ENCODE measurements around the gene HRAS. TPM values are rescaled to one million over a fixed set of nuclear protein-coding genes. Genes with fewer than 3 reads are reported as not detected.

Gene HRAS
- total and polyA plus RNA-seq, 4 donors: 4.7 to 17.4 (median 10.9) TPM

DNA sequence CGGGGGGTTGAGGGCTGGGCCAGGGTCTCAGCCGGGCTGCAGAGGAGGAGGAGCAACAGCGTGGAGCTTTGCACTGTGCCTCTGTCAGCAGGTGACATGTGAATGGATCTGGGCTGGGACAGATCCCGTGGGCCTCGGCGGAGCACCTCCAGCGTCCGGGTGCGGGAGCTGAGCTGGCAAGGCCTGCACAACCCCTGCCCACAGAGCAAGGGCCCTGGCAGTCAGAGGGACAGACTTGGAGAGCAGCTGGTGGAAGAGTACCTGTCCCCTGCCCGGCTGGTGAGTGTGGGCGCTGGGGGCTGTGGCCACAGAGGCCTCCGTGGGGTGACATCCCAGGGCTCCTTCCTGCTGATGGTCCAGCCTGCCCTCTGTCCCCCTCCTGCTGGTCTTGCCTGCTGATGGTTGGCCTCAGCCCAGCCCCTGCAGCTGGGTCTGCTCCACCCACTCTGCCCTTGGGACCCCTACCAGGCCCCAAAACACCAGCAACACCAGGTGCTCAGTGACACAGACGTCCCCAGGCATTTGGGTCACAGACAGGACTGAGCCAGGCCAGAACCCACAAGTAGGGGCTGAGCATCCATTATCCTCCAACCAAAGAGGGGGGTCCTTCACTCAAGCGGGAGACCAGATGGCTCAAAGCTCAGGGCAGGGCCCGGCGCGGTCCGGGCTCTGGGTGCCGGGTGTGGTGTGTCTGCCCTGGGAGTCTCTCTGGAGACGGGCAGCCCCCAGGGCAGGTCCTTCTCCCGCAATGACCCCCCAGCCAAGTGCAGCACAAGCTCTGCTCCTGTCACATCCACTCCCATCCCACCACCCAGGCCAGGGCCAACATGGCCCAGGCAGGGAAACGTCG, 5.4 kb upstream of the HRAS start (continued):
- TF ChIP-seq, protein P1, sequence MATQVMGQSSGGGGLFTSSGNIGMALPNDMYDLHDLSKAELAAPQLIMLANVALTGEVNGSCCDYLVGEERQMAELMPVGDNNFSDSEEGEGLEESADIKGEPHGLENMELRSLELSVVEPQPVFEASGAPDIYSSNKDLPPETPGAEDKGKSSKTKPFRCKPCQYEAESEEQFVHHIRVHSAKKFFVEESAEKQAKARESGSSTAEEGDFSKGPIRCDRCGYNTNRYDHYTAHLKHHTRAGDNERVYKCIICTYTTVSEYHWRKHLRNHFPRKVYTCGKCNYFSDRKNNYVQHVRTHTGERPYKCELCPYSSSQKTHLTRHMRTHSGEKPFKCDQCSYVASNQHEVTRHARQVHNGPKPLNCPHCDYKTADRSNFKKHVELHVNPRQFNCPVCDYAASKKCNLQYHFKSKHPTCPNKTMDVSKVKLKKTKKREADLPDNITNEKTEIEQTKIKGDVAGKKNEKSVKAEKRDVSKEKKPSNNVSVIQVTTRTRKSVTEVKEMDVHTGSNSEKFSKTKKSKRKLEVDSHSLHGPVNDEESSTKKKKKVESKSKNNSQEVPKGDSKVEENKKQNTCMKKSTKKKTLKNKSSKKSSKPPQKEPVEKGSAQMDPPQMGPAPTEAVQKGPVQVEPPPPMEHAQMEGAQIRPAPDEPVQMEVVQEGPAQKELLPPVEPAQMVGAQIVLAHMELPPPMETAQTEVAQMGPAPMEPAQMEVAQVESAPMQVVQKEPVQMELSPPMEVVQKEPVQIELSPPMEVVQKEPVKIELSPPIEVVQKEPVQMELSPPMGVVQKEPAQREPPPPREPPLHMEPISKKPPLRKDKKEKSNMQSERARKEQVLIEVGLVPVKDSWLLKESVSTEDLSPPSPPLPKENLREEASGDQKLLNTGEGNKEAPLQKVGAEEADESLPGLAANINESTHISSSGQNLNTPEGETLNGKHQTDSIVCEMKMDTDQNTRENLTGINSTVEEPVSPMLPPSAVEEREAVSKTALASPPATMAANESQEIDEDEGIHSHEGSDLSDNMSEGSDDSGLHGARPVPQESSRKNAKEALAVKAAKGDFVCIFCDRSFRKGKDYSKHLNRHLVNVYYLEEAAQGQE (IDR thresholded peaks at IDR 0.05): no peak
- TF ChIP-seq EGR1 (IDR thresholded peaks at IDR 0.05; ENCODE audit: low read depth in 2 of 2) (no peak), JUND (IDR thresholded peaks at IDR 0.05) (no peak)

DNA sequence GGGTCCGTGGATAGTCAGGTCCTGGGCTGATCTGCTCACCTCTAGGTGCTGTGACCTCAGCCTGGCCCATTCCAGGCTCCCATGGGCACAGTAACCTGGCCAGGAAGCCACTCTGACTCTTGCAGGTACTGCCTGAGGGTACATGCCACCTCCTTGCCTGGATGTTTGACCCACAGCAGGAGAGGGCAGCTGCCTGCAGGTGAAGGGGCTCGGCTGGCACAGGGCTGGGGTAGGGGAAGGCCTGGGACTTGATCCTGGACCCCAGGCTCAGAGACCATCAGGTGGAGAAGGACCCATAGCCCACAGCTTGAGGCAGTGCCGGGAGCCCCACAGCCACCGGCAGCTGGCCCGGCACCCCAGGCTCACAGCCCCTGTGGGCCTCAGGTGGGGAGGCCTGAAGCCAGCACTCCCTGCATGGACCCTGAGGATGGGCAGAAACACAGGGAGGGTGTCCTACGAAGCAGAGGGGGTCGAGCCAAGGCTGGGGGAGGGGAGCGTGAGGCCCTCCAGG, 4.7 kb upstream of the HRAS start:
- H3K27me3 ChIP-seq (ENCODE audit: control insufficient read depth in 4 of 4, insufficient read depth in 4 of 4, low read length in 3 of 4): no peaks in the 10 kb centered on the region
- no peak for DNase-seq (ENCODE audit: low spot score)

More for the DNA sequence above, 4.7 kb upstream of the HRAS start:
- H3K27ac ChIP-seq (ENCODE audit: low read depth in 1 of 2, low read length in 2 of 2): no peak overlapping the region
- no peaks in the 10 kb centered on the region for H3K9me3 ChIP-seq (ENCODE audit: control insufficient read depth in 4 of 4, low read length in 3 of 4)
- H3K36me3 ChIP-seq (ENCODE audit: control insufficient read depth in 4 of 4, insufficient read depth in 3 of 4, low read depth in 1 of 4, low read length in 3 of 4): no peaks in the 10 kb centered on the region
- no peak overlapping the region for H3K9ac ChIP-seq (ENCODE audit: low read depth in 1 of 2, low read length in 2 of 2)
- H3K4me1 ChIP-seq (ENCODE audit: control insufficient read depth in 4 of 4, insufficient read depth in 4 of 4, low read length in 3 of 4): peaks cover 6 to 22% (median 16%) of the 10 kb centered on the region in 4 donors
- H3K4me3 ChIP-seq (ENCODE audit: low read depth in 1 of 3, low read length in 3 of 3): no peak overlapping the region
- TF ChIP-seq FOXA1 (IDR thresholded peaks at IDR 0.05) (no peak), RAD21 (IDR thresholded peaks at IDR 0.05) (no peak), EGR1 (IDR thresholded peaks at IDR 0.05; ENCODE audit: low read depth in 2 of 2) (no peak), SP1 (IDR thresholded peaks at IDR 0.05) (no peak), CTCF (IDR thresholded peaks at IDR 0.05; ENCODE audit: low read depth, low read length, missing input control) (no peak), GABPA (IDR thresholded peaks at IDR 0.05 in 1 of 2, conservative IDR thresholded peaks at IDR 0.05 in 1 of 2) (no peak), TAF1 (conservative IDR thresholded peaks at IDR 0.05) (no peak), JUND (IDR thresholded peaks at IDR 0.05) (no peak), RXRA (IDR thresholded peaks at IDR 0.05) (no peak), NR2F2 (IDR thresholded peaks at IDR 0.05) (no peak), HNF4G (IDR thresholded peaks at IDR 0.05) (no peak), YY1 (IDR thresholded peaks at IDR 0.05) (no peak), HNF4A (conservative IDR thresholded peaks at IDR 0.05) (no peak), FOXA2 (IDR thresholded peaks at IDR 0.05) (no peak)
- TF ChIP-seq, protein P1 (IDR thresholded peaks at IDR 0.05): no peak
- TF ChIP-seq, protein P2, sequence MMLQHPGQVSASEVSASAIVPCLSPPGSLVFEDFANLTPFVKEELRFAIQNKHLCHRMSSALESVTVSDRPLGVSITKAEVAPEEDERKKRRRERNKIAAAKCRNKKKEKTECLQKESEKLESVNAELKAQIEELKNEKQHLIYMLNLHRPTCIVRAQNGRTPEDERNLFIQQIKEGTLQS (IDR thresholded peaks at IDR 0.05): no peak
- TF ChIP-seq, protein P3, sequence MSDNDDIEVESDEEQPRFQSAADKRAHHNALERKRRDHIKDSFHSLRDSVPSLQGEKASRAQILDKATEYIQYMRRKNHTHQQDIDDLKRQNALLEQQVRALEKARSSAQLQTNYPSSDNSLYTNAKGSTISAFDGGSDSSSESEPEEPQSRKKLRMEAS (IDR thresholded peaks at IDR 0.05): no peak
- TF ChIP-seq, protein P4, sequence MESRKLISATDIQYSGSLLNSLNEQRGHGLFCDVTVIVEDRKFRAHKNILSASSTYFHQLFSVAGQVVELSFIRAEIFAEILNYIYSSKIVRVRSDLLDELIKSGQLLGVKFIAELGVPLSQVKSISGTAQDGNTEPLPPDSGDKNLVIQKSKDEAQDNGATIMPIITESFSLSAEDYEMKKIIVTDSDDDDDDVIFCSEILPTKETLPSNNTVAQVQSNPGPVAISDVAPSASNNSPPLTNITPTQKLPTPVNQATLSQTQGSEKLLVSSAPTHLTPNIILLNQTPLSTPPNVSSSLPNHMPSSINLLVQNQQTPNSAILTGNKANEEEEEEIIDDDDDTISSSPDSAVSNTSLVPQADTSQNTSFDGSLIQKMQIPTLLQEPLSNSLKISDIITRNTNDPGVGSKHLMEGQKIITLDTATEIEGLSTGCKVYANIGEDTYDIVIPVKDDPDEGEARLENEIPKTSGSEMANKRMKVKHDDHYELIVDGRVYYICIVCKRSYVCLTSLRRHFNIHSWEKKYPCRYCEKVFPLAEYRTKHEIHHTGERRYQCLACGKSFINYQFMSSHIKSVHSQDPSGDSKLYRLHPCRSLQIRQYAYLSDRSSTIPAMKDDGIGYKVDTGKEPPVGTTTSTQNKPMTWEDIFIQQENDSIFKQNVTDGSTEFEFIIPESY (IDR thresholded peaks at IDR 0.05): no peak
- WGBS: 95% methylated on average over 8 of the region's 8 CpGs

Data from liver (tissue), 9 donors.